Keratinocyte (primary cell): ENCODE measurements around the gene CDIP1.

Experiments used
- CTCF ChIP-seq, 3 experiments: IDR thresholded peaks in 1 of 3; conservative IDR thresholded peaks in 1 of 3; optimal IDR thresholded peaks in 1 of 3; 2 replicates in 2 of 3; 3 replicates in 1 of 3; pipeline versions ENCODE3 to v1.5.1; 2011; ENCODE audit warnings: low read length in 3 of 3, mild to moderate bottlenecking in 3 of 3, moderate library complexity in 2 of 3, control low read depth in 1 of 3, inconsistent platforms in 1 of 3; ENCODE audit not compliant: insufficient read depth in 2 of 3; ENCODE audit errors: extremely low read depth in 1 of 3
- EZH2 ChIP-seq: IDR thresholded peaks from one replicate; pipeline ENCODE4 v1.6.1; 2012; ENCODE audit warnings: inconsistent platforms, mild to moderate bottlenecking, low read length, moderate library complexity

DNA sequence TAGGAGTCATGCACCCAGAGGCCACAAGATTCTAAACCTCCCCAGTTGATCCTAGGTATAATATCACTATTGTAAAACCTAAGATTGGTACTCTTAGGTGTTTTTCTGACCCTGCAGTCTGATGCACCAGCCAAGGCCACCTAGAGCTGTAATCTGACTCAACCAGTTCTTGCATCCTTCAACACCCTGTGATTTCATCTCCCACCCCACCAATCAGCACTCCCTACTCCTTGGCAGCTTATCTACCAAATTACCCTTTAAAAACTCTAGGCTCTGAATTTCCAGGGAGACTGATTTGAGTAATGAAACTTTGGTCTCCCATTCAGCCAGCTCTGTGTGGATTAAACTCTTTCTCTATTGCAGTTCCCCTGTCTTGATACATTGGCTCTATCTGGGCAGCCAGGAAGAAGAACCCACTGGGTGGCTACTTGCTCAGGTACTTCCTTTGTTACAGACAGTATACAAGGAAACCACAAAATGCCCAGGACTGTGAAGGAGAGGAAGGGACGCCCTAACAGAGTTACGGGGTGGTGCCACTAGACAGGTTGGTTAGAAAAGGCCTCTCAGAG lies 1.2 kb upstream of the CDIP1 start:
- TF ChIP-seq CTCF (optimal IDR thresholded peaks at IDR 0.05 in 1 of 3, IDR thresholded peaks at IDR 0.05 in 1 of 3, conservative IDR thresholded peaks at IDR 0.05 in 1 of 3; ENCODE audit: extremely low read depth in 1 of 3, insufficient read depth in 2 of 3, low read length in 3 of 3) (no peak), EZH2 (no peak)
